ENCODE data around the gene KRT25. TPM values are rescaled to one million over a fixed set of nuclear protein-coding genes. Genes with fewer than 3 reads are reported as not detected.

KRT25 gene
- total and polyA plus RNA-seq, 8 donors = not detected

GRCh38 chr17:40717776-40718175, 37.4 kb downstream of the KRT25 start:
- intact Hi-C loops (cut with DNase I) = no loop called here
- TF ChIP-seq CTCF (IDR thresholded peaks at IDR 0.05) = no peak
- Histone ChIP-seq H3K4me1 (no peaks in the 10 kb centered on the region), H3K36me3 (no peaks in the 10 kb centered on the region), H3K9me3 (no peaks in the 10 kb centered on the region), H3K27ac (no peak overlapping the region), H3K27me3 (peaks cover 0 to 4% of the 10 kb centered on the region in 2 donors), H3K4me3 (no peak overlapping the region)
- ATAC-seq = no peak
- no peak for DNase-seq

GRCh38 chr17:40714473-40714872, 40.7 kb downstream of the KRT25 start:
- H3K4me3 ChIP-seq = no peak overlapping the region
- no peaks in the 10 kb centered on the region for H3K36me3 ChIP-seq
- no peak overlapping the region for H3K27ac ChIP-seq
- TF ChIP-seq CTCF (IDR thresholded peaks at IDR 0.05) = no peak
- ATAC-seq = no peak
- no peaks in the 10 kb centered on the region for H3K4me1 ChIP-seq
- H3K9me3 ChIP-seq = no peaks in the 10 kb centered on the region
- peaks cover 0 to 4% of the 10 kb centered on the region in 2 donors for H3K27me3 ChIP-seq
- intact Hi-C loops (cut with DNase I) = no loop called here
- DNase-seq = no peak

DNA sequence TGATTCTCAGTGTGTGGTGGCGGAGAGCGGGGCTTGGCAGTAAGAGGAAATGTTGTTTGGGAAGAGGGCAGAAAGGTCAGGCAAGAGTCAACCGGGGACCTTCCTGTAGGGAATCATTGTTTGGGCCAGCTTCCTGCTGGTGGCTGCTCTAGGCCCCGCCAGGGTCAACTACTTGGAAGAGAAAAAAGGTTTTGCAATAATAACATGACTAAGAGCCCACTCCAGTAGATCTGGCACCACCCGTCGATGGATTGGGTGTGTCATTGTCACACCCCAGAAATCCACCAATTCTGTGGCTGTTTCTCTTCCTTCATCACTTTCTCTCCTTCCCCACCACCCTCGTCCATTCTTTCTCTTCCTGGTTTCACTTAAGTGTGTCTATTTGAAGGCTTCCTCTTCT, 47.4 kb downstream of the KRT25 start:
- no peaks in the 10 kb centered on the region for H3K9me3 ChIP-seq
- peaks cover 6 to 9% of the 10 kb centered on the region in 2 donors for H3K4me1 ChIP-seq
- peaks cover 0 to 6% of the 10 kb centered on the region in 2 donors for H3K27me3 ChIP-seq
- DNase-seq = peak in 1 of 4 donors; percentile 38
- H3K4me3 ChIP-seq = no peak overlapping the region
- peak overlapping the region in 1 of 2 donors; percentile 70 for H3K27ac ChIP-seq
- no peak for TF ChIP-seq CTCF (IDR thresholded peaks at IDR 0.05)
- no peaks in the 10 kb centered on the region for H3K36me3 ChIP-seq
- intact Hi-C loops (cut with DNase I) = no loop called here
- peak; percentile 88 for ATAC-seq

DNA sequence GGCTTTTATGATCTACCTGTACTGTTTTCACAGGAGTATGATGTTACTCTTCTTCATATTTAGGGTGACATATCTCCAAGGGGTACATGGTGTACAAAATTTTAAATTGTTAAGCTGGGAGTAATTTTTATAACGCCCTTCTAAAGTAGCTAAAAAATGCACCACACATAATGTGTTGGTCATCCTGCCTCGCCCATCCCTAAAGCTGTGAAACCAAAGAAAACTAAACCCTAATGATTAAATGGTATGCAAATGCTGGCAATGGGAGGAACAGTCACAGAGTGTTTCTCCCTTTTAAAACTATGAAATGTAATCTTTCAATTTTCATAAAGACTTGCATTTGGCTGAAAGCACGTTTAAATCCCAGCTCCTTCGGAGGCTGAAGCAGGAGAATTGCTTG, 49.5 kb downstream of the KRT25 start:
- H3K4me3 ChIP-seq = no peak overlapping the region
- H3K27me3 ChIP-seq = peaks cover 0 to 6% of the 10 kb centered on the region in 2 donors
- ATAC-seq (peak; percentile 12), DNase-seq (no peak)
- H3K27ac ChIP-seq = no peak overlapping the region
- H3K4me1 ChIP-seq = peaks cover 6 to 9% of the 10 kb centered on the region in 2 donors
- TF ChIP-seq CTCF (IDR thresholded peaks at IDR 0.05) = no peak
- no peaks in the 10 kb centered on the region for H3K9me3 ChIP-seq
- no peaks in the 10 kb centered on the region for H3K36me3 ChIP-seq
- intact Hi-C loops (cut with DNase I) = no loop called here

- intact Hi-C loops (cut with DNase I) = no loop called here
- H3K4me1 ChIP-seq = peaks cover 6 to 9% of the 10 kb centered on the region in 2 donors
- ATAC-seq = no peak
- TF ChIP-seq CTCF (IDR thresholded peaks at IDR 0.05) = no peak
- no peaks in the 10 kb centered on the region for H3K9me3 ChIP-seq
- no peak within 1 kb of the TSS for H3K4me3 ChIP-seq
- H3K36me3 ChIP-seq = no peaks in the 10 kb centered on the region
- no peak within 1 kb of the TSS for H3K27ac ChIP-seq
- DNase-seq = no peak
- H3K27me3 ChIP-seq = peaks cover 0 to 10% of the 10 kb centered on the region in 2 donors
These were observed 51.5 kb downstream of the KRT25 start, which contains the start of gene KRT24 for GRCh38 chr17:40703652-40704051. TSS of gene KRT24 (minus strand) at chr17:40703752. CDS start at chr17:40703693, 59 bp downstream.

Data from left lung (tissue), 10 donors.